Measurements from ENCODE around the gene CELSR1. TPM values are rescaled to one million over a fixed set of nuclear protein-coding genes. Genes with fewer than 3 reads are reported as not detected.
"Not testable (repeated sequence)": the region's sequence is repeated elsewhere in the genome, so short reads cannot be mapped to it uniquely, and the experiment has no call there.

CELSR1 gene
- total and polyA plus RNA-seq, 5 donors, result 5.5 to 7.9 (median 5.7) TPM

DNA sequence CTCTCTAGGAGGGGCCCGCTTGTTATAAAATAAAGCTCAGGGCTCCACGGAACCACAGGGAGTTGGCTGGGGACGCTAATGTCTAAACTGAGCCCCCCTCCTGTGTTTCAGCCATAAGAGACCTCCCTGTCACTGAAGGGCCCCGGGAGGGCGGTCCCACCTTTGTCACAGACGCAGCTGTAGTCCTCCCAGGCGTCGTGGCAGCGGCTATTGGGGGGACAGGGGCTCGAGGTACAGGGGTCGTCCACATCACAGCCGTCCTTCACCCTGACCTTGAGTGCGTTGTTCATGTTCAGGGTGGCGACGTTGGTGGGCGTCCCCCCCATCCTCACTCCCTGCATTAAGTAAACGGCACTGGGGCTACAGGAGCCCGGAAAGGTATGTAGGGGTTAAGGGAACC, 139.9 kb downstream of the CELSR1 start:
- WGBS, result 83% methylated on average over 18 of the region's 18 CpGs
- Histone ChIP-seq H3K4me3 (ENCODE audit: low read length) (no peak overlapping the region), H3K9me3 (ENCODE audit: control insufficient read depth, low read length) (no peaks in the 10 kb centered on the region), H3K27ac (ENCODE audit: low read length) (no peak overlapping the region), H3K4me1 (ENCODE audit: control insufficient read depth, insufficient read depth, low read length) (no peaks in the 10 kb centered on the region), H3K27me3 (ENCODE audit: control insufficient read depth, insufficient read depth) (no peaks in the 10 kb centered on the region)
- ATAC-seq, result no peak
- intact Hi-C loops (cut with DNase I), result no loop called here
- DNase-seq, result no peak

DNA sequence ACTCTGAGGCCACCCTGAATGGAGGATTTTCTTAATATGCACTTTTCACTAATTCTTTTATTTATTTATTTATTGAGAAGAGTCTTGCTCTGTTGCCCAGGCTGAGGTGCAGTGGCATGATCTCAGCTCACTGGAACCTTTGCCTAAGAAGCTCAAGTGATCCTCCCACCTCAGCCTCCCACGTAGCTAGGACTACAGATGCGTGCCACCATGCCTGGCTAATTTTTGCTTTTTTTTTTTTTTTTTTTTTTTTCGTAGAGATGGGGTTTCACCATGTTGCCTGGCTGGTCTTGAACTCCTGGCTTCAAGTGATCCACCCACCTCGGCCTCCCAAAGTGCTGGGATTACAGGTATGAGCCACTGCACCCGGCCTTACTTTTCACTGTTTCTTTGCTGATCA, 140.4 kb downstream of the CELSR1 start:
- H3K4me1 ChIP-seq (ENCODE audit: control insufficient read depth, insufficient read depth, low read length); H3K27me3 ChIP-seq (ENCODE audit: control insufficient read depth, insufficient read depth); H3K4me3 ChIP-seq (ENCODE audit: low read length); H3K27ac ChIP-seq (ENCODE audit: low read length); ATAC-seq; intact Hi-C loops (cut with DNase I); H3K9me3 ChIP-seq (ENCODE audit: control insufficient read depth, low read length); DNase-seq: not testable (repeated sequence)
- WGBS, result 84% methylated on average over 5 of the region's 5 CpGs

DNA sequence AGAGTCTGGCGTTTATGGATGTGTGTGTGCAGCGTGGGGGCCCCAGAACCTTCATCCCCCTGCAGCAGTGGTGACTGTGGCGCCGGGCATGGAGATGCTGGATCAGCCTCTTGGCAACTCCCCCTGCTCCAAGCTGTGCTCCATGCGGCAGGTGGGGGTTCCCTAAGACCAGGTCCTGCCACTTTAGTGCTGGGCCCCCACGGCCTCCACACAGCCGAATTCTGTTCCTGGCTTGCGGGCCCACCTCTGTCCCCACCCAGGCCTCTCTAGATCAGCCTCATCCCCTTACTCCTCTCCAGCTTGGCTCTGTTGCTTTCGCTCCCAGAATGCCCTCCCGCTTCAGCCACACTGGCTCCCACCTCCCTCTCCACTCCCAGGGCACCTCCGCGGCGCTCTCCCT, 142.3 kb downstream of the CELSR1 start:
- intact Hi-C loops (cut with DNase I), result no loop called here
- ATAC-seq, result no peak

DNA sequence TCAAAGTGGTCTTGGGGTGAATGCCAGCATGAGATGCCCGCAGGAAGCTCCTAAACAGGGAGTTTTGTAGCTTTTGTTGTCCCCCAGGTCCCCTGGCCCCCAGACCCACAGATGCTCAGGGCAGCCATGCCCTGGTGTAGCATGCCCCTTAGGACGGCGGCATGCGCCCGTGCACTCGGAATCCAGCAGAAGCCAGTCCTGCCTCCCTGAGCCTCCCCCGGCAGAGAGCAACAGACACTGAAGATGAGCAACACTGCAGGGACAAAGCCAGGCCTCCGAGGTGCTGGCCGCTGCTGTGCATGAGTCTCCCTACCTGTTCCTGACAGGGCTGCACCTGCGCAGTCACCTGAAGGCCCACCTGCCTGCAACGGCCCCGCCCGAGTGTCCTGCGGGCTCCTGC, 142.8 kb downstream of the CELSR1 start:
- no peak for ATAC-seq
- H3K9me3 ChIP-seq (ENCODE audit: control insufficient read depth, low read length), result no peaks in the 10 kb centered on the region
- no peaks in the 10 kb centered on the region for H3K27me3 ChIP-seq (ENCODE audit: control insufficient read depth, insufficient read depth)
- no peaks in the 10 kb centered on the region for H3K4me1 ChIP-seq (ENCODE audit: control insufficient read depth, insufficient read depth, low read length)
- WGBS, result 92% methylated on average over 14 of the region's 14 CpGs
- intact Hi-C loops (cut with DNase I), result no loop called here
- H3K4me3 ChIP-seq (ENCODE audit: low read length), result no peak overlapping the region
- no peak overlapping the region for H3K27ac ChIP-seq (ENCODE audit: low read length)
- DNase-seq, result no peak

More for the DNA sequence above, 142.3 kb downstream of the CELSR1 start:
- Histone ChIP-seq H3K4me1 (ENCODE audit: control insufficient read depth, insufficient read depth, low read length) (no peaks in the 10 kb centered on the region), H3K27ac (ENCODE audit: low read length) (no peak overlapping the region), H3K9me3 (ENCODE audit: control insufficient read depth, low read length) (no peaks in the 10 kb centered on the region), H3K4me3 (ENCODE audit: low read length) (no peak overlapping the region), H3K27me3 (ENCODE audit: control insufficient read depth, insufficient read depth) (no peaks in the 10 kb centered on the region)
- no peak for DNase-seq
- WGBS, result 91% methylated on average over 13 of the region's 13 CpGs

DNA sequence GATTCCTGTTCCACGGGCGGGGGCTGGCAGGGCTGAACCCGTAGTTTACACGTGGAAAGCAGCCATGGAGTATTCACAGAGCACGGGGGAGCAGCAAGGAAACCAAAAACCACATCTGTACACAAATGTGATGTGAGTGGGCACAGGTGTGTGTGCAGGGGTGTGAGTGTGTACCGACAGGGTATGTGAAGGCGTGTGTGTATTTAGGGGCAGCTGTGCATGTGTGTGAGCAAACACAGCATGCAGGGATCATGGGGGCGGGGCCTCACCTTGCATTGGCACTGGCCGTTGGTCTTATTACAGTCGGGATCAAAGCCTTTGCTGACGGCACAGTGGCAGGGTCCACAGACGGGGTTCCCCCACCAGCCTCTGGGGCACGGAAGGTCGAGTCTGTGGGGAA, 143.5 kb downstream of the CELSR1 start:
- intact Hi-C loops (cut with DNase I), result no loop called here
- H3K4me3 ChIP-seq (ENCODE audit: low read length), result no peak overlapping the region
- H3K4me1 ChIP-seq (ENCODE audit: control insufficient read depth, insufficient read depth, low read length), result no peaks in the 10 kb centered on the region
- H3K9me3 ChIP-seq (ENCODE audit: control insufficient read depth, low read length), result no peaks in the 10 kb centered on the region
- ATAC-seq (no peak), DNase-seq (peak in 1 of 3 donors; percentile 41)
- H3K27ac ChIP-seq (ENCODE audit: low read length), result no peak overlapping the region
- no peaks in the 10 kb centered on the region for H3K27me3 ChIP-seq (ENCODE audit: control insufficient read depth, insufficient read depth)
- WGBS, result 81% methylated on average over 14 of the region's 14 CpGs

DNA sequence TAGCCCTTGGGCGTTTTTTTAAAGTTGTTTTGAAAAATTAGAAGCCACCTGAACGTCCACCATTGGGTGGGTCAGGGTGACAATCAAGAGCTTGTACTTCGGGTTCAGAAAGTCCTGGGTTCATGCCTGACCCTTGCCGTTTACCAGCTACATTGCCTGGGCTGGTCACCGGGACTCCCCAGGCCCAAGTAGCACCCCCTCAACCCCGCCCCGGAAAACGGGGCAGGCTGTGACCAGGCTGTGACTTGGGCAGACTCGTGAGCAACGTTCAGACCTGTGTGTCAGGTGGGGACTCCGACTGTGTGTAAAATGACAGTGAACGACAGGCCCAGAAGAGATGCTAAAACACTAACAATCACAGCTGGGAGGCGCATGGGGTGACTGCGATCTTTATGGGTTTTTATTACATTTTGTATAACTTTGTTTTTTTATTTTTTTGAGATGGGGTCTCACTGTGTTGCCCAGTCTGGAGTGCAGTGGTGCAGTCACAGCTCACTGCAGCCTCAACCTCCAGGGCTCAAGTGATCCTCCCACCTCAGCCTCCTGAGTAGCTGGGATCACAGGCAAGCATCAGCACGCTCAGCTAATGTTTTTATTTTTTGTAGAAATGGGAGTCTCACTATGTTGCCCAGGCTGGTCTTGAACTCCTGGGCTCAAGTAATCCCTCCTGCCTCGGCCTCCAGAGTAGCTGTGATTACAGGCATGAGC, 145.1 kb downstream of the CELSR1 start:
- no peaks in the 10 kb centered on the region for H3K27me3 ChIP-seq (ENCODE audit: control insufficient read depth, insufficient read depth)
- H3K4me3 ChIP-seq (ENCODE audit: low read length), result no peak overlapping the region
- H3K27ac ChIP-seq (ENCODE audit: low read length), result no peak overlapping the region
- intact Hi-C loops (cut with DNase I), result no loop called here
- H3K4me1 ChIP-seq (ENCODE audit: control insufficient read depth, insufficient read depth, low read length), result no peaks in the 10 kb centered on the region
- 87% methylated on average over 16 of the region's 16 CpGs for WGBS
- no peaks in the 10 kb centered on the region for H3K9me3 ChIP-seq (ENCODE audit: control insufficient read depth, low read length)
- DNase-seq (peak in 1 of 3 donors; percentile 41), ATAC-seq (no peak)

DNA sequence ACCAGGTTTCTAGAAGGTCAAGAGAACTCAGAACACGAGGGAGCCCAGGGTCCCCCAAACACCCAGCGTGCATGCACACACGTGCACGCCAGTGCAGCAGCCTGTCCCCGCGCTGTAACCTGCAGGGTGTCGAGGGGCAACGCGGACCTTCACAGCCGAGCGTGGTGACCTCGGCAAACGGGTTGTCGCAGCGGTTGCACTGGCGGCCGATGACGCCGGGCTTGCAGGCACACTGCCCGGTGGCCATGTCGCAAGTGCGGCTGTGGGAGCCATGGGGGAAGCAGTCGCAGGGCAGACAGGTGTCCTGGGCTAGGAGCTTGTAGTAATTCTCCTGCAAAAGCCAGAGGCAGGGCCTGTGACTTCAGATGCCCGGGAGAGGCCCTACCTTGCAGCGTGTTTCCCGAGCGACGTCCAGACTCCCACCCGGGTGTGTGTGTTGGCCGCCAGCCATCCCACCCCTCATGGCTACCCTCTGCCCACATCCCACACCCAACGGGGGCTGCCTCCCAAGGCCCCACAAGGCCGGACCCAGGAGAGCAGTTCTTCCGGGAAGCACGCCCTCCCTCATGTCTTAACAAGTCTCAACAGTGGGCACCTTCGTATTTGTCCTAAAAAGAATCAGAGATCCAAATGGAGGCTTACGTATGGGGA, 145.8 kb downstream of the CELSR1 start:
- H3K27ac ChIP-seq (ENCODE audit: low read length), result no peak overlapping the region
- 92% methylated on average over 36 of the region's 36 CpGs for WGBS
- H3K27me3 ChIP-seq (ENCODE audit: control insufficient read depth, insufficient read depth), result no peaks in the 10 kb centered on the region
- no peaks in the 10 kb centered on the region for H3K4me1 ChIP-seq (ENCODE audit: control insufficient read depth, insufficient read depth, low read length)
- no peaks in the 10 kb centered on the region for H3K9me3 ChIP-seq (ENCODE audit: control insufficient read depth, low read length)
- no peak overlapping the region for H3K4me3 ChIP-seq (ENCODE audit: low read length)
- DNase-seq (peak in 1 of 3 donors; percentile 68), ATAC-seq (no peak)
- intact Hi-C loops (cut with DNase I), result no loop called here

DNA sequence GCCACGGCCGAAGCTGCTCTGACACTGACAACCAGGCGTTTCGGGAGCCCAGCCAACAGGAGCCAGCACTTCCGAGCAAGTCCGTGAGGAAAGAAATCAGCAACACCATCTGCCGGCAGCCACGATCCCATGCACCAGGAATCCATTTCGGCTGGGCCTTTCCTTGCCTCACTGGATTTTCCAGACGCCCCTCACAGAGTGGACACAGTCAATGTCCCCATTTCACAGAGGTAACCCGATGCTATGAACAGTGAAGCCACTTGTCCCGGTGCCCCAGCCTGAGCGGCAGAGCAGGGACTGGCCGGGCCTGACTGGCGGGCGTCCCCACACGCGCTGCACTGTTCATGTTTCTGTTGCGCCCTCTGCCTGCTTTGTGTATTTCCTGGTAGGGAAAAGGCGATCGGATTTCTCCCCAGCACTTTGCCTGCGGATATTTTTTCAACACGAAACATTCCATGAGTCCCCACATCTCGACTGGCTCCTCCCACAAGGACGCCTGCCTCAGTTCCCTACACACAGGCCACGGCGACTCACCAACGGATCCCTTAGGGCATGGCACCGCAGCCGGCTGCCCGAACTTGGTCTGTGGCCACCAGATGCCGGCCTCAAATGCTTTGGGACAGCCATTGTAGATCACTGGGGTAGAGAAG, 146.6 kb downstream of the CELSR1 start:
- no peaks in the 10 kb centered on the region for H3K27me3 ChIP-seq (ENCODE audit: control insufficient read depth, insufficient read depth)
- H3K4me3 ChIP-seq (ENCODE audit: low read length), result no peak overlapping the region
- intact Hi-C loops (cut with DNase I), result no loop called here
- peak; percentile 43 to 57 for ATAC-seq
- no peaks in the 10 kb centered on the region for H3K4me1 ChIP-seq (ENCODE audit: control insufficient read depth, insufficient read depth, low read length)
- H3K9me3 ChIP-seq (ENCODE audit: control insufficient read depth, low read length), result no peaks in the 10 kb centered on the region
- no peak overlapping the region for H3K27ac ChIP-seq (ENCODE audit: low read length)
- DNase-seq, result peak; percentile 62 to 88 (median 86)
- 49% methylated on average over 32 of the region's 32 CpGs for WGBS

DNA sequence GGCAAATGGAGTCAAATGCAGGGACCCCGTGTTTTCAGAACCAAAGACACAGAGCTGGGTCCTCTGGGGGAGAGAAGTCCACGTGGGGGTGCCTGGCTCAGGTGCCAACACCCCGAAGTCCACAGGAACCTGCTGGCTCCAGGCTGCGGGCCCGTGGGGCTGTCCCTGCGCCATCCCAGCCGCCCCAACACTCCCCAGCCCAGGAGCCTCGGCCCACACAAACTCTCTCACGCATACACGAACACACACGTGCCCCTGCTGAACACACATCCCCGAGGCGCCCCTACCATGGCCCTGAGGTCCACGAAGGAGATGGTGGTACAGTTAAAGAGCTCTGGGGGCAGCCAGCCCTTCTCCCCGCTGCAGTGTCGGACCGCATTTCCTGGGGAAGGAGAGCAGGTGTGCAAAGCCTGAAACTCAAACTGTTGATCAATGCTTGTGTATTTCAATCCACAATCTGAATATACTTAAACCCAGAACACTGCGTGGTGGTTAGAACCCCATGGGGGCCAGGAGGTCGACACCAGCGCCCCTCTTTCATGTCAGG, 147.2 kb downstream of the CELSR1 start:
- intact Hi-C loops (cut with DNase I), result no loop called here
- WGBS, result 63% methylated on average over 20 of the region's 20 CpGs
- H3K27me3 ChIP-seq (ENCODE audit: control insufficient read depth, insufficient read depth), result no peaks in the 10 kb centered on the region
- no peaks in the 10 kb centered on the region for H3K4me1 ChIP-seq (ENCODE audit: control insufficient read depth, insufficient read depth, low read length)
- H3K27ac ChIP-seq (ENCODE audit: low read length), result no peak overlapping the region
- ATAC-seq (peak in 1 of 2 donors; percentile 6), DNase-seq (peak in 1 of 3 donors; percentile 41)
- no peaks in the 10 kb centered on the region for H3K9me3 ChIP-seq (ENCODE audit: control insufficient read depth, low read length)
- no peak overlapping the region for H3K4me3 ChIP-seq (ENCODE audit: low read length)

DNA sequence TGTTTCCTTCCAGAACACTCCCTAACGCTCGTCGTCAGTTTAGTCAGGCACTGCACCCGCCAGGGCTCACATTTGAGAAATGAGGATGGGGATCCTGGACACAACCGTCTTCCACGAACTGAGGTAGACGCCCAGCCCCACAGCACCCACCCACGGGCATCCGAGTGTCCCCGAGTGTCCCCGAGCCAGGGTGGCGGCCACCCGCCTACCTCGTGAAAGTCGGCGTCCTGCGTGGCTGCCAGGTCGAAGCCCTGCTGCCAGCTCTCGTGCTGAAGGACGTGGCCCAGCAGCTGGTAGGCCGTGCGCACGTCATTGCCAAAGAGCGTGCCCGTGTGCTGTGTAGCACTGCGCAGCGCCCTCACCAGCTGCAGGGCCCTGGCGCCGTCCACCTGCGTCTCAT, 148.3 kb downstream of the CELSR1 start:
- no peak overlapping the region for H3K27ac ChIP-seq (ENCODE audit: low read length)
- H3K27me3 ChIP-seq (ENCODE audit: control insufficient read depth, insufficient read depth), result no peaks in the 10 kb centered on the region
- intact Hi-C loops (cut with DNase I), result no loop called here
- H3K4me1 ChIP-seq (ENCODE audit: control insufficient read depth, insufficient read depth, low read length), result no peaks in the 10 kb centered on the region
- no peak overlapping the region for H3K4me3 ChIP-seq (ENCODE audit: low read length)
- WGBS, result 91% methylated on average over 30 of the region's 30 CpGs
- H3K9me3 ChIP-seq (ENCODE audit: control insufficient read depth, low read length), result no peaks in the 10 kb centered on the region
- DNase-seq (no peak), ATAC-seq (no peak)

DNA sequence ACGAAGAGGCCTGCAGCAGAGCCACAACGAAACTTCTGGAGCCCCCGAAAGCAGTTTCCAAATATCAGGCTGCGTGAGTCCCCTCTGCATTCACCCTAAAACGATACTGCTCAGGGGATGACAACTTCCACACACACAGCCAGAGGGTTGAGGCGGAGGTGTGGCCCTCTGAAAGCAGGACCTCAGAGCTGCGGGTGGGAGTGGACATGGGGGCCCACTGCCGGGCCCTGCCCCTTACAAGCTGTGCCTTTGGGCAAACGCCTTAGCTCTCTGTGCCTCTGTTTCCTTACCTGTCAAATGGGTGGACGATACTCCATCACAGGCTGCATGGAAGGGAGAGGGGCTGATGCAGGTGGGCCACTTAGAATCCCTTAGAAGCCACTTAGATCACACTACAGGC, 148.8 kb downstream of the CELSR1 start:
- no peak overlapping the region for H3K27ac ChIP-seq (ENCODE audit: low read length)
- H3K9me3 ChIP-seq (ENCODE audit: control insufficient read depth, low read length), result no peaks in the 10 kb centered on the region
- no peaks in the 10 kb centered on the region for H3K27me3 ChIP-seq (ENCODE audit: control insufficient read depth, insufficient read depth)
- ATAC-seq (no peak), DNase-seq (no peak)
- no peaks in the 10 kb centered on the region for H3K4me1 ChIP-seq (ENCODE audit: control insufficient read depth, insufficient read depth, low read length)
- WGBS, result 85% methylated on average over 10 of the region's 10 CpGs
- intact Hi-C loops (cut with DNase I), result no loop called here
- no peak overlapping the region for H3K4me3 ChIP-seq (ENCODE audit: low read length)

All from right cardiac atrium (tissue), 5 donors.